ENCODE results near the gene UNC50. TPM values are rescaled to one million over a fixed set of nuclear protein-coding genes. Genes with fewer than 3 reads are reported as not detected.

The UNC50 gene
- total and polyA plus RNA-seq, 2 donors (not counting 1 experiment from before 2014, with no cell fraction given) = 27.2 to 38.8 TPM

GRCh38 chr2:98649992-98650375 lies 41.6 kb downstream of the UNC50 start:
- intact Hi-C loops (cut with micrococcal nuclease) = loop anchor here (1.0 to 10.0 kb wide), 5 partner anchors 55 to 529 kb away; no protein-coding TSS in a partner anchor
- WGBS (ENCODE audit: insufficient coverage) = no CpG with 5 or more reads among the region's 1 CpG
- H3K79me2 ChIP-seq (ENCODE audit: control insufficient read depth, insufficient read depth, low read length) = peaks cover 5% of the 10 kb centered on the region
- TF ChIP-seq EZH2 (IDR thresholded peaks at IDR 0.05; ENCODE audit: borderline replicate concordance, insufficient read depth, low read depth, low read length, poor library complexity, severe bottlenecking) (no peak), CTCF (IDR thresholded peaks at IDR 0.05) (no peak)
- Mint-ChIP-seq H3K4me1 (peaks cover 30% of the 10 kb centered on the region), H3K9me3 (ENCODE audit: insufficient read depth) (no peaks in the 10 kb centered on the region), H3K4me3 (no peak overlapping the region), H3K27ac (no peak overlapping the region), H3K27me3 (no peaks in the 10 kb centered on the region)
- ChIA-PET CTCF (interaction anchor here (0.7 to 2.5 kb wide), 44 partner anchors 11 to 840 kb away, joined by 3 to 124 read pairs (median 5); partner anchors contain the start of genes COA5, MGAT4A, MITD1 and MRPL30), POLR2A (no interaction called here)
- H3K4me2 ChIP-seq (replicated peaks; ENCODE audit: low read depth, low read length, poor library complexity, severe bottlenecking) = no peak overlapping the region
- H3K27me3 ChIP-seq (replicated peaks in 1 of 4; ENCODE audit: control extremely low read depth in 1 of 4, control insufficient read depth in 3 of 4, insufficient read depth in 4 of 4, low read length in 3 of 4) = no peaks in the 10 kb centered on the region
- no peak overlapping the region for H2AFZ ChIP-seq (ENCODE audit: insufficient read depth, low read depth, low read length, poor library complexity, severe bottlenecking)
- H3K4me1 ChIP-seq (ENCODE audit: control insufficient read depth in 2 of 2, insufficient read depth in 2 of 2, low read length in 2 of 2) = peaks cover 3 to 4% of the 10 kb centered on the region in 2 donors
- H4K20me1 ChIP-seq (ENCODE audit: control insufficient read depth, insufficient read depth, low read length, poor library complexity, severe bottlenecking) = no peaks in the 10 kb centered on the region
- ATAC-seq (ENCODE audit: low read depth) (no peak), DNase-seq (no peak)
- no peak overlapping the region for H3K4me3 ChIP-seq (ENCODE audit: control extremely low read depth in 1 of 5, extremely low read depth in 1 of 5, insufficient read depth in 1 of 5, low read depth in 2 of 5, low read length in 4 of 5)
- H3K9me3 ChIP-seq (ENCODE audit: control extremely low read depth in 1 of 3, control insufficient read depth in 2 of 3, insufficient read depth in 1 of 3, low read length in 2 of 3) = no peaks in the 10 kb centered on the region
- H3K36me3 ChIP-seq (replicated peaks in 1 of 2; ENCODE audit: control extremely low read depth in 1 of 2, control insufficient read depth in 1 of 2, extremely low read depth in 1 of 2, insufficient read depth in 2 of 2, low read length in 1 of 2) = no peaks in the 10 kb centered on the region
- H3K27ac ChIP-seq (ENCODE audit: low read length in 2 of 2) = no peak overlapping the region
- H3K9ac ChIP-seq (ENCODE audit: low read length) = no peak overlapping the region

GRCh38 chr2:98650998-98651397 lies 42.6 kb downstream of the UNC50 start:
- DNase-seq (no peak), ATAC-seq (ENCODE audit: low read depth) (no peak)
- TF ChIP-seq CTCF (IDR thresholded peaks at IDR 0.05) (no peak), EZH2 (IDR thresholded peaks at IDR 0.05; ENCODE audit: borderline replicate concordance, insufficient read depth, low read depth, low read length, poor library complexity, severe bottlenecking) (no peak)
- Histone ChIP-seq H3K27me3 (replicated peaks in 1 of 4; ENCODE audit: control extremely low read depth in 1 of 4, control insufficient read depth in 3 of 4, insufficient read depth in 4 of 4, low read length in 3 of 4) (no peaks in the 10 kb centered on the region), H3K79me2 (ENCODE audit: control insufficient read depth, insufficient read depth, low read length) (peaks cover 5% of the 10 kb centered on the region), H2AFZ (ENCODE audit: insufficient read depth, low read depth, low read length, poor library complexity, severe bottlenecking) (no peak overlapping the region), H4K20me1 (ENCODE audit: control insufficient read depth, insufficient read depth, low read length, poor library complexity, severe bottlenecking) (no peaks in the 10 kb centered on the region), H3K4me3 (ENCODE audit: control extremely low read depth in 1 of 5, extremely low read depth in 1 of 5, insufficient read depth in 1 of 5, low read depth in 2 of 5, low read length in 4 of 5) (no peak overlapping the region), H3K9me3 (ENCODE audit: control extremely low read depth in 1 of 3, control insufficient read depth in 2 of 3, insufficient read depth in 1 of 3, low read length in 2 of 3) (no peaks in the 10 kb centered on the region), H3K9ac (ENCODE audit: low read length) (no peak overlapping the region), H3K27ac (ENCODE audit: low read length in 2 of 2) (no peak overlapping the region), H3K4me2 (replicated peaks; ENCODE audit: low read depth, low read length, poor library complexity, severe bottlenecking) (no peak overlapping the region), H3K4me1 (ENCODE audit: control insufficient read depth in 2 of 2, insufficient read depth in 2 of 2, low read length in 2 of 2) (peaks cover 5 to 8% of the 10 kb centered on the region in 2 donors), H3K36me3 (replicated peaks in 1 of 2; ENCODE audit: control extremely low read depth in 1 of 2, control insufficient read depth in 1 of 2, extremely low read depth in 1 of 2, insufficient read depth in 2 of 2, low read length in 1 of 2) (no peaks in the 10 kb centered on the region)
- Mint-ChIP-seq H3K9me3 (ENCODE audit: insufficient read depth) (no peaks in the 10 kb centered on the region), H3K27ac (no peak overlapping the region), H3K4me1 (peaks cover 34% of the 10 kb centered on the region), H3K4me3 (no peak overlapping the region), H3K27me3 (no peaks in the 10 kb centered on the region)
- ChIA-PET CTCF (interaction anchor here (0.8 to 0.9 kb wide), 4 partner anchors 36 to 188 kb away, joined by 3 to 4 read pairs (median 4); no protein-coding TSS in a partner anchor), POLR2A (no interaction called here)
- no CpG with 5 or more reads among the region's 1 CpG for WGBS (ENCODE audit: insufficient coverage)
- intact Hi-C loops (cut with micrococcal nuclease) = loop anchor here (10.0 kb wide), 1 partner anchor 54 kb away; no protein-coding TSS in a partner anchor

Measured in B cell (primary cell).